HFFc6 (cell line): ENCODE data around the gene RPUSD1. TPM values are rescaled to one million over a fixed set of nuclear protein-coding genes. Genes with fewer than 3 reads are reported as not detected.
A peak's percentile ranks its signal among the peaks of the same experiment; 100 is the strongest.

Experiments
- DNase-seq: peaks from one replicate; pipeline ENCODE4 v3.0.0-alpha.2; 2018
- H3K27ac Mint-ChIP-seq: 2 replicates; pipeline ENCODE4 v1.8.0; 2020; ENCODE audit warnings: mild to moderate bottlenecking, mixed read lengths
- H3K27me3 Mint-ChIP-seq: 2 replicates; pipeline ENCODE4 v1.8.0; 2021; ENCODE audit warnings: mild to moderate bottlenecking, moderate library complexity, mixed read lengths; ENCODE audit not compliant: insufficient read depth
- H3K36me3 Mint-ChIP-seq: 2 replicates; pipeline ENCODE4 v1.8.0; 2021; ENCODE audit warnings: low read depth, mixed read lengths
- H3K4me1 Mint-ChIP-seq: 2 replicates; pipeline ENCODE4 v1.8.0; 2020; ENCODE audit warnings: low read depth, mixed read lengths
- H3K4me3 Mint-ChIP-seq: 2 replicates; pipeline ENCODE4 v1.8.0; 2020; ENCODE audit warnings: mild to moderate bottlenecking, moderate library complexity, mixed read lengths
- H3K9me3 Mint-ChIP-seq: 2 replicates; pipeline ENCODE4 v1.8.0; 2020; ENCODE audit warnings: mild to moderate bottlenecking, mixed read lengths
- total RNA-seq, 6 experiments: library from RNA; stranded (reverse); fragmentation: NEBNext Ultra II Directional; extraction: Animal tissue kit (Norgen Biotek cat#: 25700); gene quantifications; 2 replicates in 1 of 6; 3 replicates in 5 of 6; pipeline ENCODE4 v1.2.3, GENCODE V29; 2021
- TF ChIP-seq, protein P1 (sequence below): fragments of 200-600 bp; sonication (generic); IDR thresholded peaks from 2 replicates; pipeline ENCODE4 v1.5.0; 2021; ENCODE audit warnings: antibody characterized with exemption, mild to moderate bottlenecking

RPUSD1 gene
- total RNA-seq, 6 experiments from 2014 or later, result 23.8 to 32.8 (median 25.8) TPM

DNA sequence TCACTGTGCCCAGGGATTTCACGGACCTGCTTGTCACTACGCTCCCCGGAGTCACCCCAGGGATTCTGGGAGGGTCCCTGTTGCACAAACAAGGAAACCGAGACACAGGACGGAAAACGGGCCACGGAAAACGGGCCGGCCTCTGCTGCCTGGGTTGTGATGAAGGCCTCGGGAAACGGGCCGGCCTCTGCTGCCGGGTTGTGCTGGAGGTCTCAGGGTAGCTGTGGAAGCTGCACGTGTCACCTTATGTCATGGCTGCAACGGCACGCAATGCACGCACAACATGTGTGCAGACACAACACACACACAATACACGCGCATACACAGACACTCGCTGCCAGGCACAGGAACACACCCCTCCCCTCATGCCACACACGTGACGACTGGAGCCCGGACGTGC is 39.3 kb upstream of the RPUSD1 start:
- Mint-ChIP-seq H3K27me3 (peaks cover 25% of the 10 kb centered on the region), H3K27ac (no peak overlapping the region), H3K4me1 (peaks cover 7% of the 10 kb centered on the region), H3K4me3 (no peak overlapping the region), H3K36me3 (0 out of 2 replicates have a peak, but pooled peaks cover 4% of the 10 kb centered on the region), H3K9me3 (peaks cover 10% of the 10 kb centered on the region; the same call in 1 of the 2 replicates)
- TF ChIP-seq, protein P1, sequence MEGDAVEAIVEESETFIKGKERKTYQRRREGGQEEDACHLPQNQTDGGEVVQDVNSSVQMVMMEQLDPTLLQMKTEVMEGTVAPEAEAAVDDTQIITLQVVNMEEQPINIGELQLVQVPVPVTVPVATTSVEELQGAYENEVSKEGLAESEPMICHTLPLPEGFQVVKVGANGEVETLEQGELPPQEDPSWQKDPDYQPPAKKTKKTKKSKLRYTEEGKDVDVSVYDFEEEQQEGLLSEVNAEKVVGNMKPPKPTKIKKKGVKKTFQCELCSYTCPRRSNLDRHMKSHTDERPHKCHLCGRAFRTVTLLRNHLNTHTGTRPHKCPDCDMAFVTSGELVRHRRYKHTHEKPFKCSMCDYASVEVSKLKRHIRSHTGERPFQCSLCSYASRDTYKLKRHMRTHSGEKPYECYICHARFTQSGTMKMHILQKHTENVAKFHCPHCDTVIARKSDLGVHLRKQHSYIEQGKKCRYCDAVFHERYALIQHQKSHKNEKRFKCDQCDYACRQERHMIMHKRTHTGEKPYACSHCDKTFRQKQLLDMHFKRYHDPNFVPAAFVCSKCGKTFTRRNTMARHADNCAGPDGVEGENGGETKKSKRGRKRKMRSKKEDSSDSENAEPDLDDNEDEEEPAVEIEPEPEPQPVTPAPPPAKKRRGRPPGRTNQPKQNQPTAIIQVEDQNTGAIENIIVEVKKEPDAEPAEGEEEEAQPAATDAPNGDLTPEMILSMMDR, result no peak
- DNase-seq, result no peak

DNA sequence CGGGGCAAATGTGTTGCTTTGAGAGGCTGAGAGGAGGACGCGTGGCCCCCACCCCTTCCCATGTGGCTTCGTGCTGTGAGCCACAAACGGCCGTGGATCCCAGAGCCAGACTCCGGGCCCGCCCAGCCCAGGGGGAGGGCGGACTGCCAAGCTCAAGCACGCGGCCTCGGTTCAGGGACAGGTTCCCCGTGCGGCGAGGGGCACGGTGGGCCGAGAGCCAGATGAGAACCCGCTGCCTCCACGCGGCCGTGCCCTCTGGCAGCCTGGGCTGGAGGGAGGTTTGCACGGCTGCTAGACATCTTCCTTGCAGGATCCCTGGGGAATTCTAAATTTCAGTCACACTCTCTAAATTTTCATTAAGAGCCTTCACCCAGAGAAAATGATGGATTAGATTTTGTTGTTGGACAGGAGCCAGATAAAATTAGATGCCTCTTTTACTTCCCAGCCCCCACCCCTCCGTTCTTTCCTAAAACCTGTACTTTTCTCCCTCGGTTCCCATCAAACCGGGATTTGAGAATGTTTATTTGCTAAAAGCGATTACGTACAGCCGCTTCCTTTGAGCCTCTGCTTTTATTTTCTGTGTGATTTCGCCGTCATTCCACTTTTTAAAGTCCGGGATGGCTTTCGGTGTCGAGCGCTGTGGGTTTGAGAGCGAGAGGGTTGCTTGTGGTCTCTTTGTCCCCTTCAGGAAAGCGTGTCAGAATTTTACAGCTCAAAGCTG is 37.3 kb upstream of the RPUSD1 start:
- Mint-ChIP-seq H3K27ac (no peak overlapping the region), H3K27me3 (peaks cover 26% of the 10 kb centered on the region), H3K9me3 (peaks cover 10% of the 10 kb centered on the region; the same call in 1 of the 2 replicates), H3K36me3 (0 out of 2 replicates have a peak, but pooled peaks cover 4% of the 10 kb centered on the region), H3K4me3 (peak overlapping the region; percentile 62), H3K4me1 (peaks cover 7% of the 10 kb centered on the region)
- no peak for DNase-seq
- TF ChIP-seq, protein P1, result no peak

DNA sequence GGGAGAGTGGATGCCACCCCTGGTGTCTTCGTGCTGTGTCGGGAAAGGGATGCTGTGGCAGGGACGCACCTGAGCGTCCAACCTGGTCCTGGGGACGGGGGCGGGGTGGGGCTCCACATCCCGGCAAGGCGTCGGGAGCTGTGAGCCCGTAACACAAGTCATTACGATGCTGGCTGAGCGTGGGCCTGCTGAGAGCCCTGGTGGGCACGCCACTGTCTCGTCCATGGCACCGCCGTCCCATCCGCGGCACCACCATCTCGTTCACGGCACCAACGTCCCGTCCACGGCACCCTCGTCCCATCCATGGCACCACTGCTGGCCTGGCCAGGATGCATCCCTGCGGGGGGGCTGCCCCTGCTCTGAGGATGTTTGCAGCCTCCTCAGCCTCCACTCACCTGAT is 36.4 kb upstream of the RPUSD1 start:
- Mint-ChIP-seq H3K27ac (no peak overlapping the region), H3K4me1 (peaks cover 7% of the 10 kb centered on the region), H3K9me3 (peaks cover 10% of the 10 kb centered on the region; the same call in 1 of the 2 replicates), H3K36me3 (0 out of 2 replicates have a peak, but pooled peaks cover 4% of the 10 kb centered on the region), H3K4me3 (no peak overlapping the region), H3K27me3 (peaks cover 22% of the 10 kb centered on the region)
- DNase-seq, result no peak
- TF ChIP-seq, protein P1, result no peak

DNA sequence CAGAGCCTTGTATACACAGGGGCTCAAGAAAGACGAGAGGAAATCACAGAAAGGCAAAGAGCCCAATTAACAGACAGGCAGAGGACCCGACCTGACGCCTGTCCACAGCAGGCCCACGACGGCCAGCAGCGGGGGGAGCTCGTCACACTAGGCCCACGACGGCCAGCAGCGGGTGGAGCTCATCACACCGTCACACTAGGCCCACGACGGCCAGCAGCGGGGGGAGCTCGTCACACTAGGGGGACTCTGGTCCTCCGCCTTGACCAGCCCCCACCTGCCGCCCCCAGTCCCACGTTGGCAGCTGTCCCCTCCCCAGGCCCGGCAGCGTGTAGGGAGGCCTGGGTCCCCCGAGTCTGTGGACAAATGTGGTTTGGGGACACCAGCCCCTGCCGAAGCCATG is 36.0 kb upstream of the RPUSD1 start:
- DNase-seq, result no peak
- TF ChIP-seq, protein P1, result no peak
- Mint-ChIP-seq H3K4me1 (peaks cover 7% of the 10 kb centered on the region), H3K36me3 (0 out of 2 replicates have a peak, but pooled peaks cover 4% of the 10 kb centered on the region), H3K27me3 (peaks cover 20% of the 10 kb centered on the region), H3K27ac (no peak overlapping the region), H3K9me3 (peaks cover 10% of the 10 kb centered on the region; the same call in 1 of the 2 replicates), H3K4me3 (no peak overlapping the region)

DNA sequence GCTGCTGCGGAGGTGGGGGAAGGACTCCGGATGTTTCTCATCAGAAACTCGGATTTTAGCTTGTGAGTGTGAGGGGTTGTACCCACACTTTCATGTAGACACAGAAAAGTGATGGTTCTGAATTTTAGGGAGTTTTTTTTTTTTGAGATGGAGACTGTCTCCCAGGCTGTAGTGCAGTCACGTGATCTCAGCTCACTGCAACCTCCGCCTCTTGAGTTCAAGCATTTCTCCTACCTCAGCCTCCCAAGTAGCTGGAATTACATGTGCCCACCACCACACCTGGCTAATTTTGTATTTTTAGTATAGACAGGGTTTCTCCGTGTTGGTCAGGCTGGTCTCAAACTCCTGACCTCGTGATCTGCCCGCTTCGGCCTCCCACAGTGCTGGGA is 34.7 kb upstream of the RPUSD1 start:
- Mint-ChIP-seq H3K27me3 (peaks cover 19% of the 10 kb centered on the region), H3K4me1 (peaks cover 7% of the 10 kb centered on the region), H3K4me3 (no peak overlapping the region), H3K36me3 (0 out of 2 replicates have a peak, but pooled peaks cover 4% of the 10 kb centered on the region), H3K27ac (no peak overlapping the region), H3K9me3 (peaks cover 10% of the 10 kb centered on the region; the same call in 1 of the 2 replicates)
- TF ChIP-seq, protein P1, result no peak
- DNase-seq, result no peak
